ENCODE data around the gene RUVBL2.
"Not testable (repeated sequence)": the region's sequence is repeated elsewhere in the genome, so short reads cannot be mapped to it uniquely, and the experiment has no call there.

DNA sequence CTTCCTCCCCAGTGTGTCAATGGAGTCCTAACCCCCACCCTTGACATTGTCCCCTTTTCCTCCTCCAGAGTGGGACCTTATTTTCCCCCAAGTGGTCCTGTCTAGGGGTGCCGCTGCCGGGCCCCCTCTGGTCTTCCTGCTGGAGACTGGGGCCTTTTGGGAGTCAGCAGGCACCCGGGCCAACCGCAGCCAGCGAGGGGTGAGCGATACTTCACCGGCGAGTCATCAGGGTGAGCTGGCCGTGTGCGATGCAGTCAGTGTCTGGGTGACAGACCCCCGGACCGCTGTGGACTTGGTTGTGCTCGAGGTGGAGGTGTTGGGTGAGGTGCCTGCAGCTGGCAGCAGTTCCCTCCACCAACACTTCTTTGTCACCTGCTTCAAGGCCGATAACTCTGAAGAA is 36.1 kb downstream of the RUVBL2 start:
- TF ChIP-seq, protein P1, sequence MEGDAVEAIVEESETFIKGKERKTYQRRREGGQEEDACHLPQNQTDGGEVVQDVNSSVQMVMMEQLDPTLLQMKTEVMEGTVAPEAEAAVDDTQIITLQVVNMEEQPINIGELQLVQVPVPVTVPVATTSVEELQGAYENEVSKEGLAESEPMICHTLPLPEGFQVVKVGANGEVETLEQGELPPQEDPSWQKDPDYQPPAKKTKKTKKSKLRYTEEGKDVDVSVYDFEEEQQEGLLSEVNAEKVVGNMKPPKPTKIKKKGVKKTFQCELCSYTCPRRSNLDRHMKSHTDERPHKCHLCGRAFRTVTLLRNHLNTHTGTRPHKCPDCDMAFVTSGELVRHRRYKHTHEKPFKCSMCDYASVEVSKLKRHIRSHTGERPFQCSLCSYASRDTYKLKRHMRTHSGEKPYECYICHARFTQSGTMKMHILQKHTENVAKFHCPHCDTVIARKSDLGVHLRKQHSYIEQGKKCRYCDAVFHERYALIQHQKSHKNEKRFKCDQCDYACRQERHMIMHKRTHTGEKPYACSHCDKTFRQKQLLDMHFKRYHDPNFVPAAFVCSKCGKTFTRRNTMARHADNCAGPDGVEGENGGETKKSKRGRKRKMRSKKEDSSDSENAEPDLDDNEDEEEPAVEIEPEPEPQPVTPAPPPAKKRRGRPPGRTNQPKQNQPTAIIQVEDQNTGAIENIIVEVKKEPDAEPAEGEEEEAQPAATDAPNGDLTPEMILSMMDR (IDR thresholded peaks at IDR 0.05 in 8 of 11, conservative IDR thresholded peaks at IDR 0.05 in 3 of 11), result not testable (repeated sequence)
- not testable (repeated sequence) for TF ChIP-seq POLR2AphosphoS5 (IDR thresholded peaks at IDR 0.05)
